MM.1S (cell line): ENCODE measurements around the gene MACROD2.

Experiments
- DNase-seq: peaks from one replicate; pipeline ENCODE4 v3.0.0-alpha.2; 2015
- H2AFZ ChIP-seq: fragments of 300-600 bp; sonication (generic); 2 replicates; pipeline ENCODE4 v1.6.0; 2016; ENCODE audit warnings: antibody characterized with exemption, low read length
- H3F3A ChIP-seq: fragments of 300-600 bp; sonication (generic); 2 replicates; pipeline ENCODE4 v1.6.1; 2016; ENCODE audit warnings: mild to moderate bottlenecking, antibody characterized with exemption, low read length, moderate library complexity, mixed read lengths; ENCODE audit not compliant: insufficient read depth
- H3K27ac ChIP-seq: fragments of 300-600 bp; sonication (generic); 2 replicates; pipeline ENCODE4 v1.5.1; 2016; ENCODE audit warnings: mild to moderate bottlenecking, low read length
- H3K27me3 ChIP-seq: fragments of 300-600 bp; sonication (generic); replicated peaks from 2 replicates; pipeline ENCODE4 v1.6.0; 2016; ENCODE audit warnings: low read length; ENCODE audit not compliant: insufficient read depth
- H3K36me3 ChIP-seq: fragments of 300-600 bp; sonication (generic); replicated peaks from 2 replicates; pipeline ENCODE4 v1.6.1; 2016; ENCODE audit warnings: mild to moderate bottlenecking, low read length, mixed read lengths; ENCODE audit not compliant: insufficient read depth
- H3K4me1 ChIP-seq: fragments of 300-600 bp; sonication (generic); 2 replicates; pipeline ENCODE4 v1.6.1; 2016; ENCODE audit warnings: low read length, mixed read lengths
- H3K4me2 ChIP-seq: fragments of 300-600 bp; sonication (generic); 2 replicates; pipeline ENCODE4 v1.6.0; 2016; ENCODE audit warnings: low read depth, low read length
- H3K4me3 ChIP-seq: fragments of 300-600 bp; sonication (generic); 2 replicates; pipeline ENCODE4 v1.5.1; 2016; ENCODE audit warnings: low read length, mixed read lengths
- H3K79me2 ChIP-seq: fragments of 300-600 bp; sonication (generic); 2 replicates; pipeline ENCODE4 v1.6.1; 2016; ENCODE audit warnings: mixed run types, low read length, mixed read lengths
- H3K9ac ChIP-seq: fragments of 300-600 bp; sonication (generic); 2 replicates; pipeline ENCODE4 v1.6.1; 2016; ENCODE audit warnings: low read length, mixed read lengths
- H3K9me2 ChIP-seq: fragments of 300-600 bp; sonication (generic); replicated peaks from 2 replicates; pipeline ENCODE4 v1.6.1; 2016; ENCODE audit warnings: mild to moderate bottlenecking, low read length, mixed read lengths; ENCODE audit not compliant: insufficient read depth
- H3K9me3 ChIP-seq: fragments of 300-600 bp; sonication (generic); replicated peaks from 2 replicates; pipeline ENCODE4 v1.6.1; 2016; ENCODE audit warnings: mild to moderate bottlenecking, low read length, mixed read lengths; ENCODE audit not compliant: insufficient read depth
- H4K20me1 ChIP-seq: fragments of 300-600 bp; sonication (generic); 2 replicates; pipeline ENCODE4 v1.6.1; 2016; ENCODE audit warnings: mild to moderate bottlenecking, low read length, moderate library complexity, mixed read lengths; ENCODE audit not compliant: insufficient read depth
- CTCF ChIP-seq: fragments of 300-600 bp; sonication (generic); IDR thresholded peaks from 2 replicates; pipeline ENCODE4 v1.5.1; 2016; ENCODE audit warnings: antibody characterized with exemption, low read length, mixed read lengths
- EZH2 ChIP-seq: fragments of 300-600 bp; sonication (generic); optimal IDR thresholded peaks from 2 replicates; pipeline ENCODE3; 2017; ENCODE audit warnings: low read depth, mild to moderate bottlenecking, antibody characterized with exemption, low read length, mixed read lengths
- EZH2phosphoT487 ChIP-seq: fragments of 300-600 bp; sonication (generic); IDR thresholded peaks from 2 replicates; pipeline ENCODE4 v1.6.1; 2018; ENCODE audit warnings: antibody characterized with exemption, low read length

Gene MACROD2

GRCh38 chr20:14116037-14116436, 120.7 kb downstream of the MACROD2 start:
- Histone ChIP-seq H3K9ac (no peak overlapping the region), H2AFZ (no peak overlapping the region), H3K27ac (no peak overlapping the region), H4K20me1 (no peaks in the 10 kb centered on the region), H3K79me2 (no peaks in the 10 kb centered on the region), H3K4me3 (no peak overlapping the region), H3K4me1 (no peaks in the 10 kb centered on the region), H3K9me3 (no peaks in the 10 kb centered on the region), H3K27me3 (no peaks in the 10 kb centered on the region), H3K36me3 (no peaks in the 10 kb centered on the region), H3K4me2 (no peak overlapping the region), H3K9me2 (no peaks in the 10 kb centered on the region), H3F3A (no peaks in the 10 kb centered on the region)
- TF ChIP-seq EZH2 (no peak), EZH2phosphoT487 (no peak), CTCF (no peak)
- DNase-seq, result no peak

- Histone ChIP-seq H3K27me3 (no peaks in the 10 kb centered on the region), H3K79me2 (no peaks in the 10 kb centered on the region), H3K9me3 (no peaks in the 10 kb centered on the region), H3K36me3 (no peaks in the 10 kb centered on the region), H2AFZ (no peak overlapping the region), H3K9ac (no peak overlapping the region), H3F3A (no peaks in the 10 kb centered on the region), H3K4me3 (no peak overlapping the region), H3K9me2 (no peaks in the 10 kb centered on the region), H4K20me1 (no peaks in the 10 kb centered on the region), H3K4me1 (no peaks in the 10 kb centered on the region), H3K4me2 (no peak overlapping the region), H3K27ac (no peak overlapping the region)
- DNase-seq, result no peak
- TF ChIP-seq EZH2phosphoT487 (no peak), CTCF (no peak)
Observed at GRCh38 chr20:14117768-14118167, 122.5 kb downstream of the MACROD2 start.

GRCh38 chr20:14126856-14127255, 131.5 kb downstream of the MACROD2 start:
- no peak for DNase-seq
- H3K9me2 ChIP-seq, result no peaks in the 10 kb centered on the region
- no peaks in the 10 kb centered on the region for H3K27me3 ChIP-seq
- H3K79me2 ChIP-seq, result no peaks in the 10 kb centered on the region
- H4K20me1 ChIP-seq, result no peaks in the 10 kb centered on the region
- TF ChIP-seq EZH2phosphoT487, result no peak
- TF ChIP-seq CTCF, result no peak
- TF ChIP-seq EZH2, result no peak
- H3K4me3 ChIP-seq, result no peak overlapping the region
- no peaks in the 10 kb centered on the region for H3K36me3 ChIP-seq
- H3K9me3 ChIP-seq, result no peaks in the 10 kb centered on the region
- no peak overlapping the region for H2AFZ ChIP-seq
- no peak overlapping the region for H3K27ac ChIP-seq
- H3K4me2 ChIP-seq, result no peak overlapping the region
- H3F3A ChIP-seq, result no peaks in the 10 kb centered on the region
- H3K9ac ChIP-seq, result no peak overlapping the region
- H3K4me1 ChIP-seq, result no peaks in the 10 kb centered on the region
